Mucosa of descending colon (tissue), 3 donors: ENCODE results near the gene AREG. TPM values are rescaled to one million over a fixed set of nuclear protein-coding genes. Genes with fewer than 3 reads are reported as not detected.
"Not testable (repeated sequence)": the region's sequence is repeated elsewhere in the genome, so short reads cannot be mapped to it uniquely, and the experiment has no call there.

Source experiments
- ATAC-seq: fragments of 200-7000 bp; cut with Tn5 transposase; one replicate; pipeline ENCODE4 v1.9.1; 2020; ENCODE audit warnings: mild to moderate bottlenecking, moderate library complexity
- DNase-seq, 3 donors: peaks; one replicate each; pipeline ENCODE4 v3.0.0-alpha.2; 2020
- H3K36me3 ChIP-seq: fragments of 200-600 bp; one replicate; pipeline ENCODE4 v1.8.0; 2021; ENCODE audit warnings: low read depth, mild to moderate bottlenecking
- H3K4me1 ChIP-seq: fragments of 200-600 bp; one replicate; pipeline ENCODE4 v1.8.0; 2021; ENCODE audit warnings: low read depth, mild to moderate bottlenecking
- H3K4me3 ChIP-seq: fragments of 200-600 bp; one replicate; pipeline ENCODE4 v1.8.0; 2021; ENCODE audit warnings: mild to moderate bottlenecking
- H3K9me3 ChIP-seq: fragments of 200-600 bp; one replicate; pipeline ENCODE4 v1.8.0; 2021; ENCODE audit warnings: mild to moderate bottlenecking
- CTCF ChIP-seq: fragments of 200-600 bp; IDR thresholded peaks from one replicate; pipeline ENCODE4 v1.8.0; 2022; ENCODE audit warnings: antibody characterized with exemption, mild to moderate bottlenecking
- intact Hi-C, 2 donors: fragments of 100-400 bp; cut with DNase I in 1 of 2; cut with micrococcal nuclease in 1 of 2; formaldehyde crosslinking; loops; one replicate each; pipeline versions ENCODE4 v1.11.0 to v1.11.1; 2022; cut with DNase I, micrococcal nuclease
- long read RNA-seq, 2 donors: library from polyadenylated mRNA; unstranded; transcript quantifications; one replicate each; pipeline ENCODE4 v2.0.0, GENCODE V29; 2019 to 2021
- total RNA-seq, 3 donors: library from RNA; stranded (reverse); fragmentation: NEBNext Ultra II Directional in 2 of 3; extraction: Animal tissue kit (Norgen Biotek cat#: 25700) in 2 of 3; gene quantifications; one replicate each; pipeline versions ENCODE4 v1.2.1 to v1.2.4, GENCODE V29; 2021 to 2023
- donor health status: DM: no; HTN: no; CAD: no; lungs with moderate emphysema.
- donor health status: DM: no; HTN: no; CAD: no.
- donor health status: DM: no; HTN: yes; CAD: no.

AREG gene
- 10 to 100 TPM; 16.9 to 26.2 (median 18.9) TPM for total RNA-seq
- long read RNA-seq, donor 1, transcript AREG-201 (6 exons, 1,240 nt) = major isoform, 6 of 8 reads
- long read RNA-seq, donor 1, partial matches to known transcripts = 2 of 8 reads
- long read RNA-seq, donor 1, other reads (novel, unspliced or antisense) = 0 of 8 reads
- long read RNA-seq, donor 2, partial matches to known transcripts = 21 of 25 reads
- long read RNA-seq, donor 2, other reads (novel, unspliced or antisense) = 0 of 25 reads

- no peaks in the 10 kb centered on the region for H3K9me3 ChIP-seq
- peak; percentile 30 for TF ChIP-seq CTCF
- intact Hi-C loops = no loop called here
- peak within 1 kb of the TSS; percentile 40 for H3K4me3 ChIP-seq
- DNase-seq (peak; percentile 91 to 95 (median 93)), ATAC-seq (peak; percentile 97)
- H3K36me3 ChIP-seq = no peaks in the 10 kb centered on the region
- H3K4me1 ChIP-seq = no peaks in the 10 kb centered on the region
These were observed at the start of gene AREG for GRCh38 chr4:74444891-74445642. Gene AREG (plus strand): TSS chr4:74445136. CDS start chr4:74445346, 210 bp downstream.

- H3K4me1 ChIP-seq = peaks cover 14% of the 10 kb centered on the region
- no peak overlapping the region for H3K4me3 ChIP-seq
- H3K36me3 ChIP-seq = no peaks in the 10 kb centered on the region
- intact Hi-C loops = no loop called here
- TF ChIP-seq CTCF = no peak
- H3K9me3 ChIP-seq = no peaks in the 10 kb centered on the region
- ATAC-seq = peak; percentile 80
- DNase-seq = peak in 1 of 3 donors; percentile 35
These were observed 49.3 kb upstream of the AREG start for GRCh38 chr4:74395633-74396032.

GRCh38 chr4:74397748-74398426 lies 47.0 kb upstream of the AREG start:
- intact Hi-C loops = no loop called here
- Histone ChIP-seq H3K9me3 (no peaks in the 10 kb centered on the region), H3K4me3 (no peak overlapping the region), H3K36me3 (no peaks in the 10 kb centered on the region), H3K4me1 (peaks cover 14% of the 10 kb centered on the region)
- DNase-seq (no peak), ATAC-seq (peak; percentile 24)
- TF ChIP-seq CTCF = no peak

GRCh38 chr4:74398894-74399589 lies 45.9 kb upstream of the AREG start:
- H3K4me1 ChIP-seq = peaks cover 14% of the 10 kb centered on the region
- H3K36me3 ChIP-seq, H3K4me3 ChIP-seq, ATAC-seq, intact Hi-C loops, H3K9me3 ChIP-seq: not testable (repeated sequence)
- peak; percentile 7 to 58 (median 37) for DNase-seq

- ATAC-seq = no peak
- Histone ChIP-seq H3K4me3 (no peak overlapping the region), H3K36me3 (no peaks in the 10 kb centered on the region), H3K4me1 (peaks cover 4% of the 10 kb centered on the region), H3K9me3 (no peaks in the 10 kb centered on the region)
- intact Hi-C loops = no loop called here
- no peak for DNase-seq
- no peak for TF ChIP-seq CTCF
These were observed 44.5 kb upstream of the AREG start for GRCh38 chr4:74400395-74400794.
